Nephron progenitor cell (in vitro differentiated cells): ENCODE data around the gene TFR2.

Source experiments
- DNase-seq: peaks from one replicate; pipeline ENCODE4 v3.0.0; 2021
- H3K27ac Mint-ChIP-seq: 2 replicates; pipeline ENCODE4 v1.8.0; 2021; ENCODE audit warnings: mild to moderate bottlenecking, moderate library complexity, mixed read lengths
- H3K27me3 Mint-ChIP-seq: 2 replicates; pipeline ENCODE4 v1.8.0; 2021; ENCODE audit warnings: mild to moderate bottlenecking, low read depth, mixed read lengths; ENCODE audit not compliant: poor library complexity
- H3K36me3 Mint-ChIP-seq: 2 replicates; pipeline ENCODE4 v1.8.0; 2021; ENCODE audit warnings: low read depth, mixed read lengths
- H3K4me1 Mint-ChIP-seq: 2 replicates; pipeline ENCODE4 v1.8.0; 2021; ENCODE audit warnings: mixed read lengths
- H3K4me3 Mint-ChIP-seq: 2 replicates; pipeline ENCODE4 v1.8.0; 2021; ENCODE audit warnings: mild to moderate bottlenecking, moderate library complexity, mixed read lengths
- H3K9me3 Mint-ChIP-seq: 2 replicates; pipeline ENCODE4 v1.8.0; 2021; ENCODE audit warnings: mild to moderate bottlenecking, moderate library complexity, mixed read lengths
- CTCF ChIP-seq: fragments of 200-600 bp; sonication (generic); IDR thresholded peaks from 2 replicates; pipeline ENCODE4 v1.5.0; 2021; ENCODE audit warnings: antibody characterized with exemption

The TFR2 gene

GRCh38 chr7:100655908-100656674 is 14.7 kb upstream of the TFR2 start, which contains the start of gene ACTL6B:
TSS of gene ACTL6B (minus strand) at chr7:100656448. CDS start at chr7:100656354, 94 bp downstream.
- DNase-seq, result peak; percentile 93
- no peaks in the 10 kb centered on the region for H3K4me1 Mint-ChIP-seq
- H3K4me3 Mint-ChIP-seq, result no peak within 1 kb of the TSS
- H3K9me3 Mint-ChIP-seq, result peaks cover 11% of the 10 kb centered on the region
- no peak within 1 kb of the TSS for H3K27ac Mint-ChIP-seq
- H3K36me3 Mint-ChIP-seq, result no peaks in the 10 kb centered on the region
- no peak for TF ChIP-seq CTCF
- H3K27me3 Mint-ChIP-seq, result peaks cover 89% of the 10 kb centered on the region

- Mint-ChIP-seq H3K27ac (no peak overlapping the region), H3K4me3 (no peak overlapping the region), H3K9me3 (peaks cover 16% of the 10 kb centered on the region), H3K36me3 (no peaks in the 10 kb centered on the region), H3K27me3 (peaks cover 80% of the 10 kb centered on the region), H3K4me1 (no peaks in the 10 kb centered on the region)
- no peak for DNase-seq
- no peak for TF ChIP-seq CTCF
Measured at GRCh38 chr7:100654908-100655831, 13.8 kb upstream of the TFR2 start.

- no peaks in the 10 kb centered on the region for H3K36me3 Mint-ChIP-seq
- H3K9me3 Mint-ChIP-seq, result peaks cover 12% of the 10 kb centered on the region
- no peak overlapping the region for H3K4me3 Mint-ChIP-seq
- peaks cover 49% of the 10 kb centered on the region for H3K27me3 Mint-ChIP-seq
- peaks cover 10% of the 10 kb centered on the region for H3K4me1 Mint-ChIP-seq
- no peak for TF ChIP-seq CTCF
- DNase-seq, result no peak
- H3K27ac Mint-ChIP-seq, result no peak overlapping the region
Measured at GRCh38 chr7:100649826-100650565, 8.6 kb upstream of the TFR2 start.

GRCh38 chr7:100642534-100642907 is 1.2 kb upstream of the TFR2 start:
- H3K4me1 Mint-ChIP-seq, result peaks cover 32% of the 10 kb centered on the region
- H3K4me3 Mint-ChIP-seq, result no peak overlapping the region
- TF ChIP-seq CTCF, result no peak
- H3K27ac Mint-ChIP-seq, result no peak overlapping the region
- H3K9me3 Mint-ChIP-seq, result no peaks in the 10 kb centered on the region
- no peaks in the 10 kb centered on the region for H3K36me3 Mint-ChIP-seq
- H3K27me3 Mint-ChIP-seq, result peaks cover 30% of the 10 kb centered on the region
- DNase-seq, result peak; percentile 27

- no peak for DNase-seq
- no peak for TF ChIP-seq CTCF
- Mint-ChIP-seq H3K4me1 (peaks cover 30% of the 10 kb centered on the region), H3K4me3 (no peak overlapping the region), H3K36me3 (no peaks in the 10 kb centered on the region), H3K9me3 (no peaks in the 10 kb centered on the region), H3K27ac (no peak overlapping the region), H3K27me3 (peaks cover 29% of the 10 kb centered on the region)
Measured at GRCh38 chr7:100641860-100642533, 645 bp upstream of the TFR2 start.
